Glutamatergic neuron (in vitro differentiated cells): Measurements from ENCODE around the gene SECTM1. TPM values are rescaled to one million over a fixed set of nuclear protein-coding genes. Genes with fewer than 3 reads are reported as not detected.

Experiments
- DNase-seq: peaks from one replicate; pipeline ENCODE4 v3.0.0; 2022
- H3K27ac Mint-ChIP-seq: one replicate; pipeline ENCODE4 v1.8.0; 2020; ENCODE audit warnings: mild to moderate bottlenecking, mixed read lengths, inconsistent platforms; ENCODE audit not compliant: unreplicated experiment
- H3K27me3 Mint-ChIP-seq: one replicate; pipeline ENCODE4 v1.8.0; 2020; ENCODE audit warnings: mild to moderate bottlenecking, moderate library complexity, mixed read lengths, inconsistent platforms; ENCODE audit not compliant: unreplicated experiment
- H3K36me3 Mint-ChIP-seq: one replicate; pipeline ENCODE4 v1.8.0; 2020; ENCODE audit warnings: mild to moderate bottlenecking, mixed read lengths, inconsistent platforms; ENCODE audit not compliant: unreplicated experiment
- H3K4me1 Mint-ChIP-seq: one replicate; pipeline ENCODE4 v1.8.0; 2020; ENCODE audit warnings: mild to moderate bottlenecking, low read depth, mixed read lengths, inconsistent platforms; ENCODE audit not compliant: unreplicated experiment
- H3K4me3 Mint-ChIP-seq: one replicate; pipeline ENCODE4 v1.8.0; 2020; ENCODE audit warnings: mild to moderate bottlenecking, mixed read lengths, inconsistent platforms; ENCODE audit not compliant: unreplicated experiment
- H3K9me3 Mint-ChIP-seq: one replicate; pipeline ENCODE4 v1.8.0; 2020; ENCODE audit warnings: mild to moderate bottlenecking, moderate library complexity, mixed read lengths, inconsistent platforms; ENCODE audit not compliant: unreplicated experiment
- total RNA-seq: library from RNA; stranded (reverse); fragmentation: NEBNext Ultra II Directional; extraction: Animal tissue kit (Norgen Biotek cat#: 25700); gene quantifications from one replicate; pipeline ENCODE4 v1.2.1, GENCODE V29; 2021; ENCODE audit not compliant: unreplicated experiment
- TF ChIP-seq, protein P1 (sequence below): fragments of 200-600 bp; sonication (generic); IDR thresholded peaks from one replicate; pipeline ENCODE4 v1.5.0; 2021; ENCODE audit not compliant: partially characterized antibody, unreplicated experiment

SECTM1 gene
- total RNA-seq, 1 donor from 2014 or later = 0.29 TPM

DNA sequence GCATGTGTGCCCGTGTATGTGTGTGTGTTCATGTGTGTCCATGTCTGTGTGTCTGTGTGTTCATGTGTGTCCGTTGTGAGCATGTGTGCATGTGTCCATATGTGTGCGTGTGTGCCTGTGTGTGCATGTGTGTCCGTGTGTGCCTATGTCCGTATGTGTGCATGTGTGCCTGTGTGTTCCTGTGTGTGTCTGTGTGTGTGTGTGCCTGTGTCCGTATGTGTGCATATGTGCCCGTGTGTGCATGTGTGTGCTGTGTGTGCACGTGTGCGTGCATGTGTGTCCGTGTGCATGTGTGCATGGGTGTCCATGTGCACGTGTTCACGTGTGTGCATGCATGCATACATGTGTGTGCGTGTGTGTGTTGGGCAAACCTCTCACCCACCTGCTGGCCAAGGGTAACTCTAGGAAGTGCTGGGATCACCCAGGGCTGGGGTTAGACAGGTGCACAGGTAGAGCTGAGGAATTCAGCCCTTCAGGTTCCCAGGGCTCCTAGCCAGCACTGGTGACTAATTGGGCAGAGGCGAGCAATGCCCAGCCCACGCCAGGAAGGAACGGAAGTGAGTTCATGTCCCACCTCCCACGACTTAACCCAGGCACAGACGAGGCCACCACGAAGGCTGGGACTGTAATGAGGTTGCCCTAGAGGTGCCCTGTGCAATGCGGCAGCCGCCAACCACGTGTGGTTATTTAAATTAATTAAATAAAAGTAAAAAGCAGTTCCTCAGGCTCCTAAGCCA is 51.9 kb downstream of the SECTM1 start:
- Mint-ChIP-seq H3K4me3 (no peak overlapping the region), H3K27me3 (peaks cover 3% of the 10 kb centered on the region), H3K9me3 (peaks cover 7% of the 10 kb centered on the region), H3K4me1 (peaks cover 14% of the 10 kb centered on the region), H3K36me3 (no peaks in the 10 kb centered on the region), H3K27ac (no peak overlapping the region)
- TF ChIP-seq, protein P1, sequence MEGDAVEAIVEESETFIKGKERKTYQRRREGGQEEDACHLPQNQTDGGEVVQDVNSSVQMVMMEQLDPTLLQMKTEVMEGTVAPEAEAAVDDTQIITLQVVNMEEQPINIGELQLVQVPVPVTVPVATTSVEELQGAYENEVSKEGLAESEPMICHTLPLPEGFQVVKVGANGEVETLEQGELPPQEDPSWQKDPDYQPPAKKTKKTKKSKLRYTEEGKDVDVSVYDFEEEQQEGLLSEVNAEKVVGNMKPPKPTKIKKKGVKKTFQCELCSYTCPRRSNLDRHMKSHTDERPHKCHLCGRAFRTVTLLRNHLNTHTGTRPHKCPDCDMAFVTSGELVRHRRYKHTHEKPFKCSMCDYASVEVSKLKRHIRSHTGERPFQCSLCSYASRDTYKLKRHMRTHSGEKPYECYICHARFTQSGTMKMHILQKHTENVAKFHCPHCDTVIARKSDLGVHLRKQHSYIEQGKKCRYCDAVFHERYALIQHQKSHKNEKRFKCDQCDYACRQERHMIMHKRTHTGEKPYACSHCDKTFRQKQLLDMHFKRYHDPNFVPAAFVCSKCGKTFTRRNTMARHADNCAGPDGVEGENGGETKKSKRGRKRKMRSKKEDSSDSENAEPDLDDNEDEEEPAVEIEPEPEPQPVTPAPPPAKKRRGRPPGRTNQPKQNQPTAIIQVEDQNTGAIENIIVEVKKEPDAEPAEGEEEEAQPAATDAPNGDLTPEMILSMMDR = no peak
- DNase-seq = no peak

DNA sequence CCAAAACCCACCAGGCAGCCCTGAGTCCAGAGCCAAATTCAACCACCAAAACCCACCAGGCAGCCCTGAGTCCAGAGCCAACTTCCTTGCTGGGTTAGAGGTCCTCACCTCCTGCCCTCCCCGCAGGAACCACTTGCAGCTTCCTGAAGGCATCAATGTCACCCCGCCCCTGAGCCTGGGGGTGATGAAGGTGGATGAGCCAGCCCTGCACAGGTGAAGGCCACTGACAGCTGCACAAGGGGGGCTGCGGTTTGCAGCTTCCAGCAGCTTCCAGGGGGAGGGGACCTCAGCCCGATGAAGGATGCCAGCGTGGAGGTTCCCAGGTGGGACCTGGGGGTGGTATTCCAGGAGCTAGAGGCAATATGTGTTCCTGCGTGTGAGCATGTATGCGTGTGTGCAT is 52.5 kb downstream of the SECTM1 start:
- peaks cover 3% of the 10 kb centered on the region for H3K27me3 Mint-ChIP-seq
- TF ChIP-seq, protein P1 = no peak
- no peaks in the 10 kb centered on the region for H3K36me3 Mint-ChIP-seq
- DNase-seq = no peak
- H3K4me3 Mint-ChIP-seq = no peak overlapping the region
- peaks cover 9% of the 10 kb centered on the region for H3K9me3 Mint-ChIP-seq
- H3K4me1 Mint-ChIP-seq = peaks cover 14% of the 10 kb centered on the region
- H3K27ac Mint-ChIP-seq = no peak overlapping the region

DNA sequence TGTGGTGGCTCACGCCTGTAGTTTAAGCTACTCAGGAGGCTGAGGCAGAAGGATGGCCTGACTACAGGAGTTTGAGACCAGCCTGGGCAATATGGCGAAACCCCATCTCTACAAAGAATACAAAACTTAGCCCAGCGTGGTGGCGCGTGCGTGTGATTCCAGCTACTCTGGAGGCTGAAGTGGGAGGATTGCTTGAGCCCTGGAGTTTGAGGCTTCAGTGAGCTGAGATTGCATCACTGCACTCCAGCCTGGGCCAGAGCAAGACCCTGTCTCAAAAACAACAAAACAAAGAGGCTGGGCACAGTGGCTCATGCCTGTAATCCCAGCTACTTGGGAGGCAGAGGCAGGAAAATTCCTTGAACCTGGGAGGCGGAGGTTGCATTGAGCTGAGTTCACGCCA is 53.0 kb downstream of the SECTM1 start:
- H3K4me3 Mint-ChIP-seq = no peak overlapping the region
- H3K9me3 Mint-ChIP-seq = peaks cover 9% of the 10 kb centered on the region
- peaks cover 14% of the 10 kb centered on the region for H3K4me1 Mint-ChIP-seq
- TF ChIP-seq, protein P1 = no peak
- no peak for DNase-seq
- H3K36me3 Mint-ChIP-seq = no peaks in the 10 kb centered on the region
- peaks cover 3% of the 10 kb centered on the region for H3K27me3 Mint-ChIP-seq
- H3K27ac Mint-ChIP-seq = no peak overlapping the region

GRCh38 chr17:82278786-82279391 is 54.7 kb downstream of the SECTM1 start:
- DNase-seq = no peak
- Mint-ChIP-seq H3K27ac (no peak overlapping the region), H3K9me3 (peaks cover 9% of the 10 kb centered on the region), H3K4me3 (peak overlapping the region; percentile 1), H3K27me3 (peaks cover 3% of the 10 kb centered on the region), H3K4me1 (peaks cover 13% of the 10 kb centered on the region), H3K36me3 (no peaks in the 10 kb centered on the region)
- TF ChIP-seq, protein P1 = no peak

- no peak for DNase-seq
- H3K36me3 Mint-ChIP-seq = no peaks in the 10 kb centered on the region
- H3K27me3 Mint-ChIP-seq = peaks cover 3% of the 10 kb centered on the region
- peak overlapping the region; percentile 1 for H3K4me3 Mint-ChIP-seq
- H3K9me3 Mint-ChIP-seq = peaks cover 9% of the 10 kb centered on the region
- H3K4me1 Mint-ChIP-seq = peaks cover 11% of the 10 kb centered on the region
- TF ChIP-seq, protein P1 = no peak
- peak overlapping the region; percentile 3 for H3K27ac Mint-ChIP-seq
These were observed 55.3 kb downstream of the SECTM1 start for GRCh38 chr17:82278308-82278707.
